GM23248 (cell line): ENCODE data around the gene BNIP5.

Experiments used
- EZH2 ChIP-seq: fragments of 200-600 bp; sonication (generic); IDR thresholded peaks from 2 replicates; pipeline ENCODE4 v1.6.1; 2018; ENCODE audit warnings: antibody characterized with exemption, mild to moderate bottlenecking; ENCODE audit not compliant: insufficient read depth, poor library complexity, severe bottlenecking
- EZH2phosphoT487 ChIP-seq: fragments of 200-600 bp; sonication (generic); IDR thresholded peaks from 2 replicates; pipeline ENCODE4 v1.6.1; 2018; ENCODE audit warnings: antibody characterized with exemption, moderate library complexity, mild to moderate bottlenecking, low read depth; ENCODE audit not compliant: insufficient read depth

GRCh38 chr6:36381502-36382389 is 45.1 kb upstream of the BNIP5 start:
- TF ChIP-seq EZH2 (no peak), EZH2phosphoT487 (no peak)
